ENCODE results near the gene BMP7. TPM values are rescaled to one million over a fixed set of nuclear protein-coding genes. Genes with fewer than 3 reads are reported as not detected.

Gene BMP7
- total RNA-seq, 1 donor from 2014 or later, result not detected

DNA sequence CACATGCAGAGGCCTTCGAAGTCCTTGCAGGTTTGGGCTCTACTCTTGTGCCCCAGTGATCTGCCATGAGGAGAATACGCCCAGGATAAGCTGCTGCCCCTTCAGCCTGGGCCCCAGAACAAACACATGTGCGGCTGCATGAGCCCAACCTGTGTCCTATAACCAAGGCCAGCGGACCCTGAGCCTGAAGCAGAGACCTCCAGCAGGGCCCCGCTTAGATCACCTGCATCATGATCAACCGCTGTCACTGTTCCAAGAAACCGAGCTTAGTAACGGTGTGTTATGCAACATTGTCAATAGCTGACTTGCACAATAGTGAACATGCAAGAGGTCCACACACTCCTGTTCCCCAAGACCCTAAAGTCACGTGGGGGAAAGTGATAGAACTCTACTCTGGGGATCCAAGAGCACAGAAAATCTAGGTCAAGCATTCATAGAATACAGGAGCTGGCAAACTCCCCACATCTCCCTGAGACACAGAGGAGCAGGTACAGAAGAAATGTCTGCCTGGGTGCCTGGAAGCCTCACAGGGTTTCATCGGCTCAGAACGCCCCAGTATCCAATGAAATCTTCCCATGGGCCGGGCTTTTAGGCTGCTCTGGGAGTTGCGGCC is 136.2 kb downstream of the BMP7 start:
- DNase-seq (ENCODE audit: low read depth in 2 of 2), result no peak

DNA sequence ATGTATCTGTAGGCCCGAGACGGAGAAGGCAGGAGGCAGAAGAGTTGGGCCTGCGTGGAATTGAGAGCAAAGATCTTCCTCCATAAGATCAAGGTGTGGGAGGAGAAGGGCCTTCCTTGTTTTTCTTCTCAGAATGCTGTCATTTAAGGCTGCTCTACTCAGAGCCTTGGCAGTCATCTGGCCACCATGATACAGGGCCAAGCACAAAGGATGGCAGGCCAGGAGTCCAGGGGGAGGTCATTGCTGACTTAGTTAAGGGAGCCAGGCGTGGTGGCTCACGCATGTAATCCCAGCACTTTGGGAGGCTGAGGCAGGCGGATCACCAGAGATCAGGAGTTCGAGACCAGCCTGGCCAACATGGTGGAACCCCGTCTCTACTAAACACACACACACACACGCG is 137.1 kb downstream of the BMP7 start:
- DNase-seq (ENCODE audit: low read depth in 2 of 2), result no peak

DNA sequence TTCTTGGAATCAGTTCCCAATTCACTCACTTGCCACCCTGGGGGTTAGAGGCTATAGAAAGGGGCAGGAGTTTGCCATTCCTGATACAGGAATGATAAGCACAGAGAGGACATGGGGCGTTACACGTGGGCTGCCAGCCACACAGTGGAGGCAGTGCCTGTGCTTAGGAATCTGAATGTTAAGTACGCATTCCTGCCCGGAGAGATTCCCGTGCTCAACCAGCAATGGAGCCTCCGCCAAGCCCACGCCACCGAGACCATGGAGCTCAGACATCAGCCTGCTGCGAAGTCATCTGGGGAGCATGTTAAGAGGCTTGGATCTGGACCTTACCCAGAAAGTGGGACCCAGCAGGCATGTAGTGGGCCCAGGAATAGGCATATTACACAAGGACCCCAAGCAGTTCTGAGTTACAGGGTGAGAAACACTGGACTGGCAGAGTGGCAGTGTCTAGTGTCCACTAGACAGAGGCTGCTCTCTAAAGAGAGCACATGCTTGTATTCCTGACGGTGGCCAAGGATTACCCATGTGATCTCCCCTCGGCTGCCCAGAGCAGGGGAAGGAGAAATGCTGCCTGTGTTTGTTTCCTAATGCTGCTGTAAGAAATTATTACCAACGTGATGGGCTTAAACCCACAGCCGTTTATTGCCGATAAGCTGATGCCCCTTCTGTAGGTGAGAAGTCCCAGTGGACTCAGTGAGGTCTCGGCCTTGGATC is 138.2 kb downstream of the BMP7 start:
- DNase-seq (ENCODE audit: low read depth in 2 of 2), result no peak

DNA sequence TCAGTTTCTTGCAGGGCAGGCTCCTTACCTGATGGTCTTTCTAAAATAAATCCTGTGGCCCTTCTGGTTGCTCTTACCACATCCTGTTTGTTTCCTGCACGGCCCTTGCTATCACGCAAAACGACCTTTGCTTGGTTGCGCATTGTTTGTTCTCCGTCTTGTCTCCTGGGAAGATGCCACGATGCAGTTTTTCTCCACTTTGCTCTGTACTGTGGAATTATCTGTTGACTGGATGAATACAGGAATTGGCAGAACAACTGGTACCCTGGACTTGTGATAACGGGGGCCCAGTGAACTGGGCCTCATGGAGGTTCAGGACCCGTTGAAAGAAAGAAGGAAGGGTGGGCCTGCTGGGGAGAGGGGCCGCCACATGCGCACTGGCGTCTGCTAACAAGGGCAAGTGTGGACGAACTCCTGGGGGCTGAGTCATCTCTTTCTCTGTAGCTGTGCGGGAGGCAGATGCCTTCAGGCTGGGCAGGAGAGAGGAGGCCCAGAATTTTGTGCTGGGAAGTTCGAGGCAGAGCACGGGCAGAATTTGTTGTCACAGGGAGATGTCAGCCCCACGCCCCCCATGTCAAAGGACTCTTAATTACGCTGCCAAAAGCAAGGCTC is 139.9 kb downstream of the BMP7 start:
- DNase-seq (ENCODE audit: low read depth in 2 of 2), result no peak

DNA sequence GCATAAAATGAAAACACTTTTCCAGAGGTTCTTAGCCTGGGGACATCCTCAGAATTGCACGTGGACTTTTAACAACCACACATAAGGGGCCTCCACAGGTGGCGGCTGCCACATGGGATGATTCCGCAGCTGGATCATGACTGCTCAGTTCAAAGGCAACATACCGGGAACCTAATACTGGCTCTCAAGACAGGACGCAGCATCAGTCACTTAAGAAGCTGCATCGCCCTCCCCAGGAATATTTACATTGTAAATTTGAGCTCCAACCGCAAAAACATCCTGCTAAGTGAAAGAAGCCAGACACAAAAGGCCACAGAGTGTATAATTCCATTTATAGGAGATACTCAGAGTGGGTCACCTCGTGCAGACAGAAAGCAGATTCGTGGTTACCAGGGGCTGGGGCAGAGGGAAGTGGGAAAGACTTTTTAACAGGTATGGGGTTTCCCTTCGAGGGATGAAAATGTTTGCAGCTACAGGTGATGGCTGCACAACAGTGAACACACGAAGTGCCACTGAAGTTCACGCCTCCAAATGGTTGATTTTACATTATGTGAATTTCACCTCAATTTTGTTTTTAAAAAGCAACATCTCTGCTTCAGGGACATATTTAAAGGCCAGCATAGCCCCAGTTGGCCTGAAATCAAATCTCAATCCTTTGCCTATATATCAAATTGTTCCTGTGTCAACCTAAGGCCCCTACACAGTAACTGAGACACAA is 141.5 kb downstream of the BMP7 start:
- no peak for DNase-seq (ENCODE audit: low read depth in 2 of 2)

DNA sequence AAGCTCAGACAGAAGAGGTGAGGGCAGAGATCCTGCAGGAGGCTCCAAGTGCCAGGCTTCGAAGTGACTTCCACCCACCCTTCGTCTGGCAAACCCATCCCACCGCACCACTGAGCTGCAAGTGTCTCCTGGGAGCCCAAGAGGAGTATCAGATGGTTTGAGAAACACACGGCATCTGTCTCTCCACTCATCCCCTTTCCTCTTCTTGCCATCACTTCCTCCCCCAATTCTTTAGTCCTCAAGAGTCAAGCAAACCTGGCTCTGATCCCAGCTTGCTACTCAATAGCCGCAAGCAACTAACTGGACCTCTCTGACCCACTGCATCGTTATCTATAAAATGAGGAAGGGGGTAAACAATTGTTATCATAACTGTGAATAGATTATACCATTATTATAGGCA is 142.1 kb downstream of the BMP7 start:
- no peak for DNase-seq (ENCODE audit: low read depth in 2 of 2)

DNA sequence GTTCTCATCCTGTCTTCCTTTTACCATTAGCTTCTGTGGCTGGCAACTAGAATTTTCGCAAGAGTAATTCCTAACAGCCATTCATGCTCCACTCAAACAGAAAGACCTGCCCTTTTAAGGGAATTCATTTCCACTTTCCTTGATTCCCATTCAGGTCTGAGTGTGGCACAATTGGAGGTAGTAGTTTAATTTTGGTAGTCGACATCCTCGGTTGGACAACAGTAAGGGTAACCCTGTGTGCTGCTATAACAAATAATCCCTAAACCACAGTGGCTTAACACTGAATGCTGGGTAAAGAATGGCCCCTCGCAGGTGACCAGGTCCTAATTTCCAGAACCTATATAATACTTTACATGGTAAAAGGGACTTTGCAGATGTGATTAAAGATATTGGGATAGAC is 142.9 kb downstream of the BMP7 start:
- DNase-seq (ENCODE audit: low read depth in 2 of 2), result no peak

DNA sequence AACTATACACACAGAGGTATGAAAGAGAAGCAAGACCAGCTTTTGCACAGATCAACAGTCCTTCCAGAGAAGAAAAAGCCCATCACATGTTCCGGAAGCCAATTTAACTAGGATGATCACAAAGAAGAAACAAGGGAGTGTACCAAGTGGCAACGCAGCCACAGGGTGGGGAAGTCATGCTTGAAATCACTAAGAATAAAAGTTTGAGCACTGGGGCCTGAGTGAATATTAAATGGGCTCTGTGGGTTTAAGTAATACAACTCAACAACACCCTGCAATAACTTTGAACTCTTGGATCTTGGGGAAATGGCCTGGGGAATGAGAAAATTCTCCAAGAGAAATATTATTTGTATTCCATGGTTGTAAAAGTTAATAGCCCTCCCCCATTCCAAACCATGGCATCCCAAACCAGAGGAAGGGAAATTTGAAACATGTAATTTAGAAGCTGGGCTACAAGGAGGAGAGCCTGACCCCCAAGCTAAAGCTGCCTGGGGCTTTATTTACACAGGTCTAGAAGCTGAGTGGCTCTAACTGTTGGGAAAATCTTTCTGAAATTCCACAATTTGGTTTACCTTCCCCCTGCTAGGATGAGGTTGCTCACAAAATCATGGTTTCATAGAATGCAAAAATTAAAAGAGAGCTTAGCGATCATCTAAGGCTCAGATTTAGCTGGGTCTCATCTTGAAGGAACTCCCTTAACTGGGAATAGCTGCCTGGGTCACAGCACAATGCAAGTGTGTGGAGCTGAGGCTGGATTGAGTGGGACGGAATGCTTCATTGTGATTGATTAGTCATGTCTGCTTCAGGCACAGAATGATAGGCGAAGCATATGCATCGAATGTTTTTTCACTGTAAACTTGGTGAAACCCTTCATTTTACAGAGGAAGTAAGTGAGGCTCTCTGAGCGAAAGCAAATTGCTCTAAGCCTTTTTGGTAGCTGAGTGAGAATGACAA is 143.6 kb downstream of the BMP7 start:
- DNase-seq (ENCODE audit: low read depth in 2 of 2), result no peak

DNA sequence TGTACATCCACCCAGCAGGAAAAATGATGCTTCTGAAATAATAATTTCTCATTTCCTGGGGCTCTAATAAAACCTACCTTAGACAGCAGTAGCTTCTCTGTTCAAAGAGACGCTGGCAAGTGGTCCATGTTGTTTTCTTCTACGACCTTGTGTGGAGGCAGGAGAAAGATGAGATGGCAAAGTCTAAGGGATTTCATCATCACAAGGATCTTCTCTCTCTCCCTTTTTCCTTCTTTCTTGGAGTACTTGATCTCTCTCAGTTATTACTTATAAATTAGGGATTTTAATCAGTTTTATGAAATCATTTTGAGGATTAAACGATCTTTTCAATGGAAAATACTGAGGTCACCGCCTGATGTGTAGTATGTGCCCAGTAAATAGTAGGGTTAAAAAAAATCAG is 147.5 kb downstream of the BMP7 start:
- no peak for DNase-seq (ENCODE audit: low read depth in 2 of 2)

Other genes with a start within 250 kb of the BMP7 start
- gene SPO11, start 63.2 kb upstream of the BMP7 start, total RNA-seq, result not detected in 2 replicates
- 15.0 and 16.7 TPM in 2 replicates for gene RAE1, start 84.6 kb upstream of the BMP7 start, total RNA-seq
- 10.2 and 11.7 TPM in 2 replicates for gene RBM38, start 124.8 kb upstream of the BMP7 start, total RNA-seq

All from lung microvascular endothelial cell (primary cell).